Thymus (tissue), 2 donors: ENCODE data around the gene C1orf53. TPM values are rescaled to one million over a fixed set of nuclear protein-coding genes. Genes with fewer than 3 reads are reported as not detected.

ENCODE experiments used
- polyA plus RNA-seq: library from polyadenylated mRNA; stranded (reverse); fragments of 200-250 nt; gene quantifications from one replicate; pipeline ENCODE4 v1.2.3, GENCODE V29; 2013
- total RNA-seq: library from RNA; stranded (reverse); fragments of 120-200 nt; gene quantifications from one replicate; pipeline ENCODE4 v1.2.4, GENCODE V29; 2013
- donor health status: healthy.

The C1orf53 gene
- total and polyA plus RNA-seq, 2 donors: 1.1 to 1.3 TPM

Other genes with a start within 250 kb of the C1orf53 start
- 23.5 TPM for gene DENND1B, start 127.2 kb upstream of the C1orf53 start, total RNA-seq
- gene DENND1B, start 127.2 kb upstream of the C1orf53 start, polyA plus RNA-seq: 8.8 TPM
- under 0.01 TPM for gene LHX9, start 14.7 kb downstream of the C1orf53 start, total RNA-seq
- 0.09 TPM for gene LHX9, start 14.7 kb downstream of the C1orf53 start, polyA plus RNA-seq